HG02798 (cell line): ENCODE data around the gene TLCD3B.

ENCODE experiments used
- ATAC-seq: cut with Tn5 transposase; IDR thresholded peaks from one replicate; pipeline ENCODE4 v1.9.1; 2021; ENCODE audit warnings: mild to moderate bottlenecking; ENCODE audit not compliant: unreplicated experiment, poor library complexity

The TLCD3B gene

GRCh38 chr16:29975811-29976511 is 55.1 kb downstream of the TLCD3B start:
- no peak for ATAC-seq

GRCh38 chr16:29975134-29975538 is 55.9 kb downstream of the TLCD3B start:
- ATAC-seq, result no peak
